OCI-LY1 (cell line): ENCODE measurements around the gene SLC8A1.

Experiments
- CTCF ChIP-seq: fragments of 200-600 bp; sonication (generic), shearing (Covaris generic); IDR thresholded peaks from 2 replicates; pipeline ENCODE4 v1.5.1; 2017; ENCODE audit warnings: mild to moderate bottlenecking, antibody characterized with exemption, low read length, moderate library complexity, mixed read lengths
- EZH2 ChIP-seq: fragments of 200-600 bp; sonication (generic), shearing (Covaris generic); IDR thresholded peaks from 2 replicates; pipeline ENCODE4 v1.8.0; 2017; ENCODE audit warnings: borderline replicate concordance, mixed run types, mild to moderate bottlenecking, antibody characterized with exemption, low read length, moderate library complexity, mixed read lengths

- TF ChIP-seq CTCF: no peak
- TF ChIP-seq EZH2: no peak
Measured at GRCh38 chr2:40193670-40194026, 258.2 kb downstream of the SLC8A1 start.
